ENCODE results near the gene VKORC1L1.
"Not testable (repeated sequence)": the region's sequence is repeated elsewhere in the genome, so short reads cannot be mapped to it uniquely, and the experiment has no call there.

The VKORC1L1 gene

DNA sequence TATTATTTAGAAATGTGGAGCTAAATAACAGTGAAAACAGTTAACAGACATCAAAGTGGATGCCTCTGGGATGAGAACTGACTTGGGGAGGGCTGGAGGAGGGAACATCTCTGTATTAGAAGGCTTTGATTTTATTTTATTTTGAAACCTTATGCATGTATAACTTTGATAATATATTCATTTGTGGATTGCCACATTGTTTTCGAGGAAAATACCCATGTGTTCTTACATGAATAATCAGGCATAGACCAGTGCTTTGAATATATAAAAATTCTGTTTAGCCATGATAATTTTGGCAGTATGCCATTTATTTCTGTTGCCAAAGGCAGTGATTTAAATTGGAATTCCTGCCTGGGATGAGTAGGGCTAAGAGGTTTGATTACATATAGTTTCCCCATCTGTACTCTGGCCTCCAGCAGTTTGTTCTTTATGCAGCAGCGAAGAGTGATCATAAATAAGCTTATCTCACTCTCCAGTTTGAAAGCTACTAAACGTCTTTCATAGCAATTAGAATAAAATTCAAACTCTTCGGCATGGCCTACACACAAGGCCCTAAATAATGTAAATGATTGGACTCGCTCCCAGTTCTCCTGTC, 128.0 kb downstream of the VKORC1L1 start:
- not testable (repeated sequence) for H3K4me1 ChIP-seq (ENCODE audit: control insufficient read depth, insufficient read depth, low read length, poor library complexity, severe bottlenecking); H3K27ac ChIP-seq (ENCODE audit: low read depth, low read length, severe bottlenecking); H3K4me3 ChIP-seq (ENCODE audit: extremely low read depth, insufficient read depth, low read length, poor library complexity, severe bottlenecking); H3K9me3 ChIP-seq (ENCODE audit: control insufficient read depth, low read length); H3K36me3 ChIP-seq (ENCODE audit: control insufficient read depth, insufficient read depth, low read length)
- WGBS, 2 experiments (ENCODE audit: insufficient coverage in 2 of 2): no CpG with 5 or more reads among the region's 5 CpGs

DNA sequence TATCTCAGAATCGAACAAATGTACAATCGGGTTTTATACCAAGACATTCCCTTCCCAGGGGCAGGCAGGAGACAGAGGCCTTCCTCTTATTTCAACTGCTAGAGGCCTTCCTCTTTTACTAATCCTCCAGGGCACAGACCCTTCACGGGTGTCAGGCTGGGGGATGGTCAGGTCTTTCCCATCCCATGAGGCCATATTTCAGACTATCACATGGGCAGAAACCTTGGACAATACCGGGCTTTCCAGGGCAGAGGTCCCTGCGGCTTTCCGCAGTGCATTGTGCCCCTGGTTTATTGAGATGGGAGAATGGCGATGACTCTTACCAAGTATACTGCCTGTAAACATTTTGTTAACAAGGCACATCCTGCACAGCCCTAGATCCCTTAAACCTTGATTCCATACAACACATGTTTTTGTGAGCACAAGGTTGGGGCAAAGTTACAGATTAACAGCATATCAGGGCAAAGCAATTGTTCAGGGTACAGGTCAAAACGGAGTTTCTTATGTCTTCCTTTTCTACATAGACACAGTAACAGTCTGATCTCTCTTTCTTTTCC, 132.3 kb downstream of the VKORC1L1 start:
- not testable (repeated sequence) for H3K4me3 ChIP-seq (ENCODE audit: extremely low read depth, insufficient read depth, low read length, poor library complexity, severe bottlenecking); H3K4me1 ChIP-seq (ENCODE audit: control insufficient read depth, insufficient read depth, low read length, poor library complexity, severe bottlenecking); H3K27ac ChIP-seq (ENCODE audit: low read depth, low read length, severe bottlenecking); H3K9me3 ChIP-seq (ENCODE audit: control insufficient read depth, low read length); H3K36me3 ChIP-seq (ENCODE audit: control insufficient read depth, insufficient read depth, low read length)
- 86 to 96% methylated on average over 6 of the region's 8 CpGs for WGBS, 2 experiments (ENCODE audit: insufficient coverage in 2 of 2)

DNA sequence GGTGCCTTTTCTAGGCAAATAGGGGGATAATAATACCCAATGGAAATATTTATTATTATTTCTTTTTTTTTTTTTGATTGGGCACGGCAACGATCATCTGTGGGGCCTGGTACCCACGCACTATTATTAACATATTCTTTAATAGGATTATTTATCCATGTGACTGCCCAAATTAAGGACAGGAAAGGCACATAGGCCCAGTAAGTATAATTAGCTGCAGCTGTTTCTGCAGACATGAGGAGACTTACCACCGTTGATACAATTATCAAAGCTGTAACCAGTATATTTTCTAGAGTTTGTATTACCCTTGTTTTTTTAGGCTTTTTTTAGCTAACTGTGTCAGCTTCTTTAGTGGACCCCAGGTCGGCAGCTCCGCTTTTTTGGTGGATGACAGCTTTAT, 134.4 kb downstream of the VKORC1L1 start:
- H3K9me3 ChIP-seq (ENCODE audit: control insufficient read depth, low read length): no peaks in the 10 kb centered on the region
- 92% methylated on average over 2 of the region's 6 CpGs; no CpG with 5 or more reads in 1 of the 2 experiments for WGBS, 2 experiments (ENCODE audit: insufficient coverage in 2 of 2)
- H3K4me3 ChIP-seq (ENCODE audit: extremely low read depth, insufficient read depth, low read length, poor library complexity, severe bottlenecking): no peak overlapping the region
- no peaks in the 10 kb centered on the region for H3K36me3 ChIP-seq (ENCODE audit: control insufficient read depth, insufficient read depth, low read length)
- peaks cover 3% of the 10 kb centered on the region for H3K4me1 ChIP-seq (ENCODE audit: control insufficient read depth, insufficient read depth, low read length, poor library complexity, severe bottlenecking)
- H3K27ac ChIP-seq (ENCODE audit: low read depth, low read length, severe bottlenecking): no peak overlapping the region
